PC-3 (cell line): Measurements from ENCODE around the gene PPP2R3A. TPM values are rescaled to one million over a fixed set of nuclear protein-coding genes. Genes with fewer than 3 reads are reported as not detected.
"Not testable (repeated sequence)": the region's sequence is repeated elsewhere in the genome, so short reads cannot be mapped to it uniquely, and the experiment has no call there.

Experiments
- ATAC-seq: fragments of 200-7000 bp; cut with Tn5 transposase; 2 replicates; pipeline ENCODE4 v1.9.1; 2020; ENCODE audit warnings: mild to moderate bottlenecking, moderate library complexity
- BruUV-seq: library from RNA; stranded (reverse); fragments of 400-500 nt; replicated peaks from 2 replicates; lab custom pipeline; 2021; lab: Mats Ljungman, UMichigan
- CTCF ChIA-PET: fragments of 300-600 bp; sonication (Branson Sonifier 250); formaldehyde crosslinking; loops from one replicate; lab custom pipeline; 2022; ENCODE audit warnings: antibody characterized with exemption; lab: Charles Lee
- POLR2A ChIA-PET: fragments of 300-600 bp; sonication (Branson Sonifier 250); formaldehyde crosslinking; loops from one replicate; lab custom pipeline; 2022; ENCODE audit warnings: antibody characterized with exemption; ENCODE audit not compliant: unreplicated experiment; lab: Charles Lee
- DNase-seq: peaks from one replicate; pipeline ENCODE4 v3.0.0-alpha.2; 2015
- H2AFZ ChIP-seq: fragments of 300-600 bp; sonication (generic); 2 replicates; pipeline ENCODE4 v1.6.0; 2016; ENCODE audit warnings: antibody characterized with exemption, low read length
- H3F3A ChIP-seq: fragments of 300-600 bp; sonication (generic); one replicate; pipeline ENCODE4 v1.6.0; 2017; ENCODE audit warnings: antibody characterized with exemption, low read length, control low read depth, mild to moderate bottlenecking; ENCODE audit not compliant: unreplicated experiment
- H3K27ac ChIP-seq: fragments of 300-600 bp; sonication (generic); 2 replicates; pipeline ENCODE4 v1.5.1; 2016; ENCODE audit warnings: mild to moderate bottlenecking, low read length
- H3K27me3 ChIP-seq: fragments of 300-600 bp; sonication (generic); 2 replicates; pipeline ENCODE4 v1.6.1; 2016; ENCODE audit warnings: low read length, mixed read lengths
- H3K36me3 ChIP-seq: fragments of 300-600 bp; sonication (generic); 2 replicates; pipeline ENCODE4 v1.6.1; 2016; ENCODE audit warnings: low read depth, mixed run types, low read length, mixed read lengths
- H3K4me1 ChIP-seq: fragments of 300-600 bp; sonication (generic); 2 replicates; pipeline ENCODE4 v1.5.1; 2016; ENCODE audit warnings: low read length; ENCODE audit not compliant: insufficient read depth
- H3K4me2 ChIP-seq: fragments of 300-600 bp; sonication (generic); 2 replicates; pipeline ENCODE4 v1.6.0; 2016; ENCODE audit warnings: low read length
- H3K4me3 ChIP-seq: fragments of 300-600 bp; sonication (generic); 2 replicates; pipeline ENCODE4 v1.5.1; 2016; ENCODE audit warnings: mild to moderate bottlenecking, low read length, mixed read lengths
- H3K79me2 ChIP-seq: fragments of 300-600 bp; sonication (generic); 2 replicates; pipeline ENCODE4 v1.6.1; 2017; ENCODE audit warnings: low read length, mixed read lengths
- H3K9ac ChIP-seq: fragments of 300-600 bp; sonication (generic); 2 replicates; pipeline ENCODE4 v1.6.0; 2016; ENCODE audit warnings: mild to moderate bottlenecking, low read length
- H3K9me2 ChIP-seq: fragments of 300-600 bp; sonication (generic); replicated peaks from 2 replicates; pipeline ENCODE4 v1.6.1; 2016; ENCODE audit warnings: mixed run types, low read length, mixed read lengths
- H3K9me3 ChIP-seq: fragments of 300-600 bp; sonication (generic); 2 replicates; pipeline ENCODE4 v1.6.1; 2016; ENCODE audit warnings: low read length, mixed read lengths
- H4K20me1 ChIP-seq: fragments of 300-600 bp; sonication (generic); 2 replicates; pipeline ENCODE4 v1.6.1; 2016; ENCODE audit warnings: low read length, mixed read lengths
- EZH2 ChIP-seq: fragments of 300-600 bp; sonication (generic); IDR thresholded peaks from one replicate; pipeline ENCODE4 v1.6.1; 2017; ENCODE audit warnings: antibody characterized with exemption, mild to moderate bottlenecking, low read length; ENCODE audit not compliant: unreplicated experiment
- intact Hi-C: fragments of 100-400 bp; cut with micrococcal nuclease; formaldehyde crosslinking; loops from 2 replicates; pipeline ENCODE4 v1.9.0; 2023
- total RNA-seq: library from RNA; depleted of rRNA; stranded (reverse); fragments of >200 nt; gene quantifications from 2 replicates; pipeline ENCODE4 v1.2.3, GENCODE V29; 2014
- TF ChIP-seq, protein P1 (sequence below): fragments of 300-600 bp; sonication (generic); conservative IDR thresholded peaks from 2 replicates; pipeline ENCODE4 v1.5.1; 2017; ENCODE audit warnings: antibody characterized with exemption, low read depth, mild to moderate bottlenecking, low read length

Gene PPP2R3A
- total RNA-seq, 1 experiment from 2014 or later = 12.3 TPM

DNA sequence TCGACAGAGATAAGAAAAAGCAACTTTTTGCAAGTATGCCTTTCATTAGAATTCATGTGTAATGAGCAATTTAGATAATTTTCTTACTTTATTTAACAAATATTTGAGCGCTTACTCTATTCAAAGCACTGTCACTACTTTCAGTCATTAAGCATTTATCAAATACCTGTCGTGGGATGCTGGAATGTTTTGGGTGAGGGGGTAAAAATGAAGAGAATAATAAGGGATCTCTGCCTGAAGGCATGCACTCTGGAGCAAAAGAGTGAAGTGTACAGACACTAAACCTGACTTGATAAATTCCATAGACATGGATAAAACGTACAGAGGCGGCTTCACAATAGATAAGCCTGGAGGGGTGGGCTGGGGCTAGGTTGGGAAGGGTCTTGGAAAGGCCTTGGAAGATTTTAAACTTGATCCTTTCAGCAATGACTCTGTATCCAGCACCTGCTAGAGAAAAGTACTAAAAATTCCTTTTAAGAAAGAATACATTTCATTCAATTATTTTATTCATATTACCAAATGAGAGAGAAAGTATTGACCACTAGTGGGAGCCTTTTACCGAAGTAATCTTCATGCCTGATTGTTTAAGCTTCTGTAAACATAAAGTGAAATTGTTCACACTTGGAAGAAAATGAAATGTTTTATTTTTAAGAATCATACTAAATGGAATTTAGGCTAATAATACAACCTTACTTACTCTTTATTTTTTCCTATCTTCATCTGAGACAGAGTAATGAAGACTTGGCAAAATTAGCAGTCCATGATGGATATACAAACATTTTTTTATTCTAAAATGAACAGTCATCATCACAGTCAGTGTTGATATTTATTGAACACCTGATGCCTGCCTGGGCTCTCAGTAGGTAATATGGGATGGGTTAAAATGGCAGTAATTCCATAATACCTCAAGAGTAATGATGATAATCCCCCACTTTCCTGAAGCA is 113.2 kb downstream of the PPP2R3A start:
- H3K9me3 ChIP-seq = no peaks in the 10 kb centered on the region
- DNase-seq = peak; percentile 41
- POLR2A ChIA-PET = interaction anchor here (0.7 kb wide), 1 partner anchor 805 kb away, joined by 3 read pairs; no protein-coding TSS in a partner anchor

DNA sequence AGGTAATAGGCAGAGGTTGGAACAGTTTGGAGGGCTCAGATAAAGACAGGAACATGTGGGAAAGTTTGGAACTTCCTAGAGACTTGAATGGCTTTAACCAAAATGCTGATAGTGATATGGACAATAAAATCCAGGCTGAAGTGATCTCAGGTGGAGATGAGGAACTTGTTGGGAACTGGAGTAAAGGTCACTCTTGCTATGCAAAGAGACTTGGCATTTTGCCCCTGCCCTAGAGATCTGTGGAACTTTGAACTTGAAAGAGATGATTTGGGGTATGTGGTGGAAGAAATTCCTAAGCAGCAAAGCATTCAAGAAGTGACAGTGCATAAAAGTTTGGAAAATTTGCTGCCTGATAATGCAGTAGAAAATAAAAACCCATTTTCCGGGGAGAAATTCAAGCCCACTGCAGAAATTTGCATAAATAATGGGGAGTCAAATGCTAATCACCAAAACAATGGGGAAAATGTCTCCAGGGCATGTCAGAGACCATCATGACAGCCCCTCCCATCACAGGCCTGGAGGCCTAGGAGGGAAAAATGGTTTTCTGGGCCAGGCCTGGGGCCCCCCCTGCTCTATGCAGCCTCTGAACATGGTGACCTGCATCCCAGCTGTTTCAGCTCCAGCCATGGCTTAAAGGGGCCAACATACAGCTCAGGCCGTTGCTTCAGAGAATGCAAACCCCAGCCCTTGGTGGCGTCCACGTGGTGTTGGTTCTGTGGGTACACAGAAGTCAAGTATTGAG is 118.3 kb downstream of the PPP2R3A start:
- H3K9ac ChIP-seq, H3K4me1 ChIP-seq, H3F3A ChIP-seq, H3K9me3 ChIP-seq, H3K79me2 ChIP-seq, ATAC-seq, H4K20me1 ChIP-seq, intact Hi-C loops, H2AFZ ChIP-seq, CTCF ChIA-PET, POLR2A ChIA-PET, H3K4me2 ChIP-seq, H3K9me2 ChIP-seq, BruUV-seq, H3K4me3 ChIP-seq, H3K27ac ChIP-seq, DNase-seq, H3K27me3 ChIP-seq: not testable (repeated sequence)
- H3K36me3 ChIP-seq = peaks cover 21% of the 10 kb centered on the region

More for the DNA sequence above, 113.2 kb downstream of the PPP2R3A start:
- Histone ChIP-seq H3K9me2 (no peaks in the 10 kb centered on the region), H3K27ac (no peak overlapping the region), H2AFZ (no peak overlapping the region), H3F3A (no peaks in the 10 kb centered on the region), H3K9ac (no peak overlapping the region), H3K27me3 (no peaks in the 10 kb centered on the region), H3K4me2 (no peak overlapping the region), H3K4me3 (no peak overlapping the region), H3K4me1 (no peaks in the 10 kb centered on the region), H4K20me1 (no peaks in the 10 kb centered on the region), H3K36me3 (peaks cover 10% of the 10 kb centered on the region), H3K79me2 (no peaks in the 10 kb centered on the region)
- no peak for ATAC-seq
- BruUV-seq = no TSS peak
- CTCF ChIA-PET = interaction anchor here (0.7 kb wide), 2 partner anchors 186 to 374 kb away, joined by 5 to 6 read pairs; no protein-coding TSS in a partner anchor
- TF ChIP-seq, protein P1, sequence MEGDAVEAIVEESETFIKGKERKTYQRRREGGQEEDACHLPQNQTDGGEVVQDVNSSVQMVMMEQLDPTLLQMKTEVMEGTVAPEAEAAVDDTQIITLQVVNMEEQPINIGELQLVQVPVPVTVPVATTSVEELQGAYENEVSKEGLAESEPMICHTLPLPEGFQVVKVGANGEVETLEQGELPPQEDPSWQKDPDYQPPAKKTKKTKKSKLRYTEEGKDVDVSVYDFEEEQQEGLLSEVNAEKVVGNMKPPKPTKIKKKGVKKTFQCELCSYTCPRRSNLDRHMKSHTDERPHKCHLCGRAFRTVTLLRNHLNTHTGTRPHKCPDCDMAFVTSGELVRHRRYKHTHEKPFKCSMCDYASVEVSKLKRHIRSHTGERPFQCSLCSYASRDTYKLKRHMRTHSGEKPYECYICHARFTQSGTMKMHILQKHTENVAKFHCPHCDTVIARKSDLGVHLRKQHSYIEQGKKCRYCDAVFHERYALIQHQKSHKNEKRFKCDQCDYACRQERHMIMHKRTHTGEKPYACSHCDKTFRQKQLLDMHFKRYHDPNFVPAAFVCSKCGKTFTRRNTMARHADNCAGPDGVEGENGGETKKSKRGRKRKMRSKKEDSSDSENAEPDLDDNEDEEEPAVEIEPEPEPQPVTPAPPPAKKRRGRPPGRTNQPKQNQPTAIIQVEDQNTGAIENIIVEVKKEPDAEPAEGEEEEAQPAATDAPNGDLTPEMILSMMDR = peak; percentile 67
- TF ChIP-seq EZH2 = no peak
- intact Hi-C loops = loop anchor here (1.0 to 5.0 kb wide), 6 partner anchors 118 to 469 kb away; partner anchors contain the start of genes MSL2 and PCCB

DNA sequence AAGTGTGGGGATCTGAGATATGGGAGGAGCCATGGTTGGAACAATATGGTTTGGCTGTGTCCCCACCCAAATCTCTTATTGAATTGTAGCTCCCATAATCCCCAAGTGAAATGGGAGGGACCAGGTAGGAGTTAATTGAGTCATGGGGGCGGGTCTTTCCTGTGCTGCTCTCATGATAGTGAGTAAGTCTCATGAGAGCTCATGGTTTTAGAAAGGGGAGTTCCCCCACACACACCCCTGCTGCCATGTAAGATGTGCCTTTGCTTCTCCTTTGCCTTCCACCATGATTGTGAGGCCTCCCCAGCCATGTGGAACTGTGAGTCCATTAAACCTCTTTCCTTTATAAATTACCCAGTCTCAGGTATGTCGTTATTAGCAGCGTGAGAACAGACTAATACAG is 119.5 kb downstream of the PPP2R3A start:
- H3K36me3 ChIP-seq = peaks cover 21% of the 10 kb centered on the region
- H3K4me3 ChIP-seq, intact Hi-C loops, H2AFZ ChIP-seq, H3K9ac ChIP-seq, H3K27ac ChIP-seq, POLR2A ChIA-PET, H3K4me2 ChIP-seq, H3K9me2 ChIP-seq, H3F3A ChIP-seq, CTCF ChIA-PET, DNase-seq, ATAC-seq, H3K79me2 ChIP-seq, H3K4me1 ChIP-seq, H4K20me1 ChIP-seq, BruUV-seq, H3K27me3 ChIP-seq, H3K9me3 ChIP-seq: not testable (repeated sequence)
